ENCODE measurements around the gene CRELD2.

GRCh38 chr22:49951000-49951677 is 32.7 kb downstream of the CRELD2 start:
- TF ChIP-seq CTCF (conservative IDR thresholded peaks at IDR 0.05; ENCODE audit: low read depth, low read length), result no peak
- TF ChIP-seq MAFK (IDR thresholded peaks at IDR 0.05; ENCODE audit: low read depth, low read length), result no peak
- TF ChIP-seq RFX5 (IDR thresholded peaks at IDR 0.05; ENCODE audit: low read depth, low read length), result no peak
- no peak for TF ChIP-seq RCOR1 (IDR thresholded peaks at IDR 0.05; ENCODE audit: insufficient replicate concordance, low read length)
- no peak for TF ChIP-seq USF2 (IDR thresholded peaks at IDR 0.05; ENCODE audit: low read depth, low read length)
- TF ChIP-seq POLR2A (IDR thresholded peaks at IDR 0.05; ENCODE audit: low read depth, low read length), result no peak
- no peak for TF ChIP-seq RAD21 (IDR thresholded peaks at IDR 0.05; ENCODE audit: low read length)
- no peak for TF ChIP-seq FOS (IDR thresholded peaks at IDR 0.05; ENCODE audit: low read depth, low read length)
- TF ChIP-seq MXI1 (IDR thresholded peaks at IDR 0.05; ENCODE audit: borderline replicate concordance, low read depth, low read length), result no peak
- no peak for TF ChIP-seq CEBPB (IDR thresholded peaks at IDR 0.05; ENCODE audit: low read depth, low read length)
- no peak; the same call in 1 of the 2 replicates for TF ChIP-seq MAZ (IDR thresholded peaks at IDR 0.05; ENCODE audit: borderline replicate concordance, low read depth, low read length)
- no peak for TF ChIP-seq SMC3 (IDR thresholded peaks at IDR 0.05; ENCODE audit: low read depth, low read length)
- no peak for TF ChIP-seq BHLHE40 (IDR thresholded peaks at IDR 0.05; ENCODE audit: low read depth, low read length)
- TF ChIP-seq CHD1 (IDR thresholded peaks at IDR 0.05; ENCODE audit: low read depth, low read length), result no peak

All from IMR-90 (cell line).